T47D (cell line): ENCODE results near the gene LY6G6C.
"Not testable (repeated sequence)": the region's sequence is repeated elsewhere in the genome, so short reads cannot be mapped to it uniquely, and the experiment has no call there.

Experiments used
- DNase-seq, 2 experiments: peaks; one replicate each; pipeline versions ENCODE4 v3.0.0 to v3.0.0-alpha.2; 2011 to 2012; ENCODE audit warnings: low read depth in 1 of 2, low spot score in 1 of 2
- JUND ChIP-seq: IDR thresholded peaks from 2 replicates; pipeline ENCODE4 v1.6.1; 2012; ENCODE audit warnings: low read depth
- in situ Hi-C: cut with HindIII; loops from 2 replicates; pipeline ENCODE4 v1.10.0; 2016; ENCODE audit warnings: low sequenced_read_pairs, low pct_unique_long_range_greater_than_20kb

LY6G6C gene

GRCh38 chr6:31717499-31718222 lies 3.9 kb downstream of the LY6G6C start:
- in situ Hi-C loops, result no loop called here
- DNase-seq, result peak; percentile 62 to 88
- TF ChIP-seq JUND, result no peak

GRCh38 chr6:31715022-31715958 lies 6.3 kb downstream of the LY6G6C start, which contains the start of gene LY6G6D:
Gene LY6G6D, plus strand, starts transcription at chr6:31715348. Its CDS starts 8 bp downstream, at chr6:31715356.
- in situ Hi-C loops, result no loop called here
- DNase-seq, result no peak
- TF ChIP-seq JUND, result no peak

DNA sequence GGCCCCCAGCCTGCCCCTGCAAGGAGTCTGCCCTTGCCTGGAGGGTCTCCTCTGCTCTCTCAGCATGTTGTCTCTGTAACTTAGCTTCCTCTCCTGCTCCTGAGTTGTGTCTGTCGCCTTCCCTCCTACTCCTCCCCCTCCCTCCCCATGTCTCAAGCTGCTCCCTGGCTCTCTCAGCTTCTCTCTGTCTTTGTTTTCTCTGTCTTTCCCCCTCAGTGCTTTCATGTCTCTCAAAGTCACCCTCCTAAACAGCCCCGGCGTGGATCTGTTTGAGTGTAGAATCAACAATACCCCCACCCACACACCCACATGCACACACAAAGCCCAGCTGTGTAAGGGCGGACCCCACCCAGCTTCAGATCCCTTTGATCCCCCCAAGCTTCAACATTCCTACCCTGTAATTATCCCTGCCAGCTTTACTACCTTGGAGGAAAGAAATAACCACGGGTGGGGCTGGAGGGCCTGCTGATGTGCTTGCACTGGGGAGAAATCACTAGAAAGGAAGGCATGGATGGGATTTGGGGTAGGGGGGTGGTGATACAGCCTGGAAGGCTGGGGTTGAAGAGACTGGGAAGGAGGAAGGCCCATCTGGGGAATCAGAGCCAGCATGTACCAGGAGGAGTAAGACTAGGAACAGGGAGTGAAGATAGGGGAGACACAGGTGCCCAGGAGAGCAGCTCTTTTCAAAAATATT lies 7.4 kb downstream of the LY6G6C start:
- in situ Hi-C loops, result no loop called here
- no peak for TF ChIP-seq JUND
- no peak for DNase-seq

- DNase-seq, result no peak
- in situ Hi-C loops, result no loop called here
- no peak for TF ChIP-seq JUND
These were observed 8.1 kb downstream of the LY6G6C start for GRCh38 chr6:31713465-31713864.

- TF ChIP-seq JUND, result no peak
- in situ Hi-C loops, result no loop called here
- DNase-seq, result peak; percentile 83
These were observed 9.2 kb downstream of the LY6G6C start for GRCh38 chr6:31712296-31712695.

DNA sequence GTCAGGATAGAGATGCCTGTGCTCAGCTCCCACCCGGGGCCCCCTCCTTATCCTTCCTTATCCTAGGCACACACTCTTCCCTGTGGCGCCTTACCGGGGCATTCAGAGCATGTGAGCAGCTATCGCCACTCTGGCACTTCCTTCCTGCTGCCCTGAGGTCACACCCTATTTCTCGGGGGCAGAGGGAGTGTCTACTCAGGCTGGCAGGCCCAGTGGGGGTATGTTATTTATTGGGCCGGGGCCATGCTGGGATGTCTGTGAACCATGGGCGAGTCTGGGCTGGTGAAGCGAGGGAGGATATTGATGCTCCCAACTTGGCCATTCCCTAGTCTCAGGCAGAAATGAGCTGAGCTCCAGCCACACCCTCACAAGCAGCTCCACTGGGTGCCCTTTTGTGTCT lies 10.3 kb downstream of the LY6G6C start:
- no peak for TF ChIP-seq JUND
- in situ Hi-C loops, result no loop called here
- DNase-seq, result no peak

DNA sequence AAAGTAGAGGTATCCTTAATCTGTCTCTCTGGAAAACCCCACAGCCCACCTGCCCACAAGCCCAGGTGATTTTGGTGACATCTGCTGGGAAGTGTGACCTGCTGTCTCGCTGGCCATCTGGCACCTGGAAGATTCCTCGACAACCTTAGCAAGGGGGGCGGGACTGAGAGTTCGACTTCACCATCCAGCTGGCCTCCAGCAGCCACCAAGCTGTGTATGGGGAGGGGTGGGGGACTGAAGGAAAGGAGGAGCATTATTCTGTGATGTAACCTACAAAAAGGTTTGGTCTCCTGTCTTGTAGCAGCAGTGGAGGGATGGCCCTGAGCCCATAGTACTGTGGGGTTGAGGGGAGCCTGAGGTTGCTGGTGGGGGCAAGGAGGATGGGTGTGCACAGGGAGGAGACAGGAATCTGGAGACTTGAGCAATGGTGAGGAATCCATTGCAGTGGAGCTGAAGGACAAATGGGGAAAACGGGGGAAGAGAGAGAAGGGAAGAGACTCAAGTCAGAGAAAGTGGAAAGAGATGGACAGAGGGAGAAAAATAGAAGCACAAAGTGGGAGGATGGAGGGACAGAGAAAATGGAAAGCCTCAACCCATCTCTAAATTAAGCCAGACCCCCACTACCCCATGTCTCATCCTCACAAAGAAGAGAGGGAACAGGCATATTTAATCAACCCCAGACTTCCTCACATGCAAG lies 10.9 kb downstream of the LY6G6C start:
- in situ Hi-C loops, result no loop called here
- TF ChIP-seq JUND, result no peak
- no peak for DNase-seq

DNA sequence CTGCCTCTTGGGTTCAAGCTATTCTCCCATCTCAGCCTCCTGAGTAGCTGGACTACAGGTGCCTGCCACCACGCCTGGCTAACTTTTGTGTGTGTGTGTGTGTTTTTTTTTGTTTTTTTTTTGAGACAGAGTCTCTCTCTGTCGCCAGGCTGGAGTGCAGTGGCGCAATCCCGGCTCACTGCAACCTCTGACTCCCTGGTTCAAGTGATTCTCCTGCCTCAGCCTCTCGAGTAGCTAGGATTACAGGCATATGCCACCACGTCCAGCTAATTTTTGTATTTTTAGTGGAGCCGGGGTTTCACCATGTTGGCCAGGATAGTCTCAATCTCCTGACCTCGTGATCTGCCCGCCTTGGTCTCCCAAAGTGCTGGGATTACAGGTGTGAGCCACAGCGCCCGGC lies 12.4 kb downstream of the LY6G6C start:
- DNase-seq, in situ Hi-C loops: not testable (repeated sequence)

DNA sequence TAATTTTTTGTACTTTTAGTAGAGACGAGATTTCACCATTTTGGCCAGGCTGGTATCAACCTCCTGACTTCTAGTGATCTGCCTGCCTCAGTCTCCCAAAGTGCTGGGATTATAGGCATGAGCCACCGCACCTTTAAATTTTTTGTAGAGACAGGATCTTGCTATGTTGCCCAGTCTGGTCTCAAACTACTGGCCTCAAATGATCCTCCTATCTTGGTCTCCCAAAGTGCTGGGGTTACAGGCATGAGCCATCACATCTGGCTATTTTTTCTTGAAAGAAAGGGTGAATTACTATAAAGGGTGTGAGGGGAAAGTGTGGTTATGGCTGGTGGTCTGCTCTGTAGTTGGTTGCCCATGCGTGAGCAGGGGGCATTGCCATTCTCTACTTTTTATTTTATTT lies 13.3 kb downstream of the LY6G6C start:
- in situ Hi-C loops, result no loop called here
- no peak for TF ChIP-seq JUND
- DNase-seq, result no peak

DNA sequence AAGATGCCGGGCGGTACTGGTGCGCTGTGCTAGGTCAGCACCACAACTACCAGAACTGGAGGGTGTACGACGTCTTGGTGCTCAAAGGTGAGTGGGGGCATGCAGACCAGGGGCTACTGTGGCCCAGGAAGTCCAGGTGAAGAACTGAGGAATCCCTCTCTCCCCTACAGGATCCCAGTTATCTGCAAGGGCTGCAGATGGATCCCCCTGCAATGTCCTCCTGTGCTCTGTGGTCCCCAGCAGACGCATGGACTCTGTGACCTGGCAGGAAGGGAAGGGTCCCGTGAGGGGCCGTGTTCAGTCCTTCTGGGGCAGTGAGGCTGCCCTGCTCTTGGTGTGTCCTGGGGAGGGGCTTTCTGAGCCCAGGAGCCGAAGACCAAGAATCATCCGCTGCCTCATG lies 13.8 kb downstream of the LY6G6C start:
- no peak for TF ChIP-seq JUND
- in situ Hi-C loops, result no loop called here

GRCh38 chr6:31706599-31706998 lies 14.9 kb downstream of the LY6G6C start, which contains the start of gene LY6G6F:
Gene LY6G6F, plus strand, starts transcription at chr6:31706866. Its CDS starts 41 bp downstream, at chr6:31706907.
- DNase-seq, result no peak
- no peak for TF ChIP-seq JUND
- in situ Hi-C loops, result no loop called here

More for the DNA sequence above, 13.8 kb downstream of the LY6G6C start:
- no peak for DNase-seq

DNA sequence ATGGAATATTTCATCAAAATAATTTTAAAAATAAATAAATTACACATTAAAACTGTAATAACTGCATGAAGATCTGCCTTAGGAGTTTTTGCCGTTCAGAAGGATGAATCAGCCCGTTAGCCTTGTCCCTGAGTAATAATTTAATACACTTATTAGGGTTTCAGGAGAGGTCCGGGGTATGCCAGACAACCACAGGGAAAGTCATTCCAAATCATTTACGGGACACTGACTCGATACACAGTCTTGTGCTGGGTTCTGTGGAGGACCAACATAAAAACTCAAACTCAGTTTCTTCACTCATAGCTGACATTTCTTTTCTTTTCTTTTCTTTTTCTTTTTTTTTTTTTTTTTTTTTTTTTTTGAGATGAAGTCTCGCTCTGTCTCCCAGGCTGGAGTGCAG lies 15.6 kb downstream of the LY6G6C start:
- no peak for DNase-seq
- in situ Hi-C loops, result no loop called here
- no peak for TF ChIP-seq JUND
